ENCODE results near the gene PTGIS.

- TF ChIP-seq, protein P1, sequence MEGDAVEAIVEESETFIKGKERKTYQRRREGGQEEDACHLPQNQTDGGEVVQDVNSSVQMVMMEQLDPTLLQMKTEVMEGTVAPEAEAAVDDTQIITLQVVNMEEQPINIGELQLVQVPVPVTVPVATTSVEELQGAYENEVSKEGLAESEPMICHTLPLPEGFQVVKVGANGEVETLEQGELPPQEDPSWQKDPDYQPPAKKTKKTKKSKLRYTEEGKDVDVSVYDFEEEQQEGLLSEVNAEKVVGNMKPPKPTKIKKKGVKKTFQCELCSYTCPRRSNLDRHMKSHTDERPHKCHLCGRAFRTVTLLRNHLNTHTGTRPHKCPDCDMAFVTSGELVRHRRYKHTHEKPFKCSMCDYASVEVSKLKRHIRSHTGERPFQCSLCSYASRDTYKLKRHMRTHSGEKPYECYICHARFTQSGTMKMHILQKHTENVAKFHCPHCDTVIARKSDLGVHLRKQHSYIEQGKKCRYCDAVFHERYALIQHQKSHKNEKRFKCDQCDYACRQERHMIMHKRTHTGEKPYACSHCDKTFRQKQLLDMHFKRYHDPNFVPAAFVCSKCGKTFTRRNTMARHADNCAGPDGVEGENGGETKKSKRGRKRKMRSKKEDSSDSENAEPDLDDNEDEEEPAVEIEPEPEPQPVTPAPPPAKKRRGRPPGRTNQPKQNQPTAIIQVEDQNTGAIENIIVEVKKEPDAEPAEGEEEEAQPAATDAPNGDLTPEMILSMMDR (IDR thresholded peaks at IDR 0.05), result no peak
- no peak for TF ChIP-seq POLR2A (IDR thresholded peaks at IDR 0.05)
Observed at GRCh38 chr20:49515586-49515985, 52.4 kb downstream of the PTGIS start.

Measured in esophagus squamous epithelium (tissue), 4 donors.